A673 (cell line): ENCODE data around the gene ABCF3. TPM values are rescaled to one million over a fixed set of nuclear protein-coding genes. Genes with fewer than 3 reads are reported as not detected.

Source experiments
- BruUV-seq: library from RNA; stranded (reverse); fragments of 400-500 nt; replicated peaks from 2 replicates; lab custom pipeline; 2021; lab: Mats Ljungman, UMichigan
- CTCF ChIA-PET: fragments of 300-600 bp; sonication (Branson Sonifier 250); formaldehyde crosslinking; loops from one replicate; lab custom pipeline; 2022; ENCODE audit warnings: antibody characterized with exemption; lab: Charles Lee
- POLR2A ChIA-PET: fragments of 300-600 bp; sonication (Branson Sonifier 250); formaldehyde crosslinking; loops from one replicate; lab custom pipeline; 2022; ENCODE audit warnings: antibody characterized with exemption; ENCODE audit not compliant: low non-redundant PET; lab: Charles Lee
- DNase-seq: peaks from one replicate; pipeline ENCODE4 v3.0.0-alpha.2; 2015; ENCODE audit warnings: low spot score
- H3K27ac ChIP-seq: fragments of 200-600 bp; sonication (generic); 2 replicates; pipeline ENCODE4 v1.5.1; 2016; ENCODE audit warnings: mixed run types, low read depth, mild to moderate bottlenecking, mixed read lengths, antibody characterized with exemption, low read length; ENCODE audit not compliant: poor library complexity, severe bottlenecking
- H3K27me3 ChIP-seq: fragments of 200-600 bp; sonication (generic); replicated peaks from 2 replicates; pipeline ENCODE4 v1.6.1; 2017; ENCODE audit warnings: mixed run types, low read depth, mild to moderate bottlenecking, mixed read lengths, antibody characterized with exemption, low read length; ENCODE audit not compliant: insufficient read depth, poor library complexity
- H3K36me3 ChIP-seq: fragments of 200-600 bp; sonication (generic); 2 replicates; pipeline ENCODE4 v1.6.1; 2016; ENCODE audit warnings: mixed run types, mild to moderate bottlenecking, mixed read lengths, antibody characterized with exemption, low read length; ENCODE audit not compliant: insufficient read depth, poor library complexity, severe bottlenecking
- H3K4me1 ChIP-seq: fragments of 200-600 bp; sonication (generic); 2 replicates; pipeline ENCODE4 v1.6.1; 2017; ENCODE audit warnings: mixed run types, mild to moderate bottlenecking, mixed read lengths, antibody characterized with exemption, low read length; ENCODE audit not compliant: insufficient read depth, poor library complexity, severe bottlenecking
- H3K4me3 ChIP-seq: fragments of 200-600 bp; sonication (generic); 2 replicates; pipeline ENCODE4 v1.5.1; 2016; ENCODE audit warnings: low read depth, mixed run types, mild to moderate bottlenecking, mixed read lengths, low read length; ENCODE audit not compliant: poor library complexity, severe bottlenecking
- H3K9me3 ChIP-seq: fragments of 200-600 bp; sonication (generic); 2 replicates; pipeline ENCODE4 v1.6.1; 2016; ENCODE audit warnings: mixed run types, low read depth, mild to moderate bottlenecking, mixed read lengths, antibody characterized with exemption, low read length; ENCODE audit not compliant: poor library complexity, severe bottlenecking
- CTCF ChIP-seq: fragments of 300-800, 200-600 bp; sonication (generic); conservative IDR thresholded peaks from 2 replicates; pipeline ENCODE4 v1.5.1; 2017; ENCODE audit warnings: low read depth, mild to moderate bottlenecking, antibody characterized with exemption, low read length, moderate library complexity, mixed read lengths
- EZH2 ChIP-seq: fragments of 200-600 bp; sonication (generic); IDR thresholded peaks from 2 replicates; pipeline ENCODE4 v1.6.1; 2017; ENCODE audit warnings: borderline replicate concordance, low read depth, mild to moderate bottlenecking, mixed read lengths, antibody characterized with exemption, low read length; ENCODE audit not compliant: poor library complexity, severe bottlenecking
- intact Hi-C: fragments of 100-400 bp; cut with micrococcal nuclease; formaldehyde crosslinking; loops from one replicate; pipeline ENCODE4 v1.10.0; 2022; ENCODE audit not compliant: unreplicated experiment
- microRNA-seq: library from miRNA; unstranded; fragments of <30 nt; microRNA quantifications from one replicate; pipeline ENCODE4 v1.2.0, GENCODE V29; 2021
- total RNA-seq: library from RNA; stranded (reverse); gene quantifications from 2 replicates; pipeline ENCODE4 v1.2.3, GENCODE V29; 2021

ABCF3 gene
- total RNA-seq, 1 experiment from 2014 or later: 65.1 TPM

DNA sequence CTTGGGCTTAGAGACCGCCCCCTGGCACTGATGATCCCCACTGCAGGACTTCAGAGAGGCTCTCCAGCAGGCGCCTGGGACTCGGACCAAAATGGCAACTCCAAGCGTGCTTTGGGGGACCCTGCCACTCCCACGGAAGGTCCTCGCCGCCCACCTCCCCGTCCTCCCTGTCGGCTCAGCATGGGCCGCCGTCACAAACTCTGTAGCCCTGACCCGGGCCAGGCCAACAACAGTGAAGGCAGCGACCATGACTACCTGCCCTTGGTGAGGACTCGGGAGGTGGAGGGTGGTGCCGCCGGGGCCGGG lies 55.1 kb downstream of the ABCF3 start:
- intact Hi-C loops: no loop called here
- peaks cover 32% of the 10 kb centered on the region for H3K36me3 ChIP-seq
- no peaks in the 10 kb centered on the region for H3K9me3 ChIP-seq
- H3K27ac ChIP-seq: no peak overlapping the region
- H3K4me3 ChIP-seq: no peak overlapping the region
- DNase-seq: no peak
- no peaks in the 10 kb centered on the region for H3K4me1 ChIP-seq
- ChIA-PET POLR2A (no interaction called here), CTCF (interaction anchor here (0.8 kb wide), 1 partner anchor 13 kb away, joined by 5 read pairs; no protein-coding TSS in a partner anchor)
- BruUV-seq: no TSS peak
- no peaks in the 10 kb centered on the region for H3K27me3 ChIP-seq
- no peak for TF ChIP-seq EZH2
- no peak for TF ChIP-seq CTCF

GRCh38 chr3:184241447-184242296 lies 55.7 kb downstream of the ABCF3 start:
- Histone ChIP-seq H3K27ac (no peak overlapping the region), H3K4me3 (no peak overlapping the region), H3K4me1 (no peaks in the 10 kb centered on the region), H3K27me3 (no peaks in the 10 kb centered on the region), H3K9me3 (no peaks in the 10 kb centered on the region), H3K36me3 (peaks cover 32% of the 10 kb centered on the region)
- TF ChIP-seq CTCF (peak; percentile 34; the same call in 1 of the 2 replicates), EZH2 (no peak)
- CTCF ChIA-PET: no interaction called here
- BruUV-seq: no TSS peak
- no peak for DNase-seq
- intact Hi-C loops: no loop called here
- POLR2A ChIA-PET: interaction anchor here (1.2 kb wide), 1 partner anchor 391 kb away, joined by 6 read pairs; no protein-coding TSS in a partner anchor

GRCh38 chr3:184242297-184242685 lies 56.3 kb downstream of the ABCF3 start:
- ChIA-PET CTCF (no interaction called here), POLR2A (interaction anchor here (1.2 kb wide), 1 partner anchor 391 kb away, joined by 6 read pairs; no protein-coding TSS in a partner anchor)
- no peaks in the 10 kb centered on the region for H3K4me1 ChIP-seq
- no peak overlapping the region for H3K4me3 ChIP-seq
- BruUV-seq: no TSS peak
- H3K27ac ChIP-seq: no peak overlapping the region
- TF ChIP-seq EZH2 (no peak), CTCF (no peak)
- no peaks in the 10 kb centered on the region for H3K9me3 ChIP-seq
- H3K27me3 ChIP-seq: no peaks in the 10 kb centered on the region
- DNase-seq: no peak
- intact Hi-C loops: no loop called here
- peaks cover 32% of the 10 kb centered on the region for H3K36me3 ChIP-seq

Small RNA genes lying within 50 kb of the gene (microRNA-seq; reads per million reads assigned to microRNA genes)
- not detected for gene MIR1224

Other genes with a start within 250 kb of the ABCF3 start
- 30.3 and 32.0 TPM in 2 replicates for gene ABCC5, start 168.3 kb upstream of the ABCF3 start, total RNA-seq
- gene HTR3D, start 154.5 kb upstream of the ABCF3 start, total RNA-seq: not detected in 2 replicates
- not detected in 2 replicates for gene HTR3C, start 133.2 kb upstream of the ABCF3 start, total RNA-seq
- not detected in 2 replicates for gene HTR3E, start 89.1 kb upstream of the ABCF3 start, total RNA-seq
- 57.8 and 64.2 TPM in 2 replicates for gene EIF2B5, start 50.8 kb upstream of the ABCF3 start, total RNA-seq
- 82.6 and 83.3 TPM in 2 replicates for gene DVL3, start 30.8 kb upstream of the ABCF3 start, total RNA-seq
- 382 and 419 TPM in 2 replicates for gene AP2M1, start 11.3 kb upstream of the ABCF3 start, total RNA-seq
- gene VWA5B2, start 43.4 kb downstream of the ABCF3 start, total RNA-seq: 0.13 TPM in 1 of 2 replicates, not detected in the other
- 68.5 and 68.8 TPM in 2 replicates for gene ALG3, start 62.8 kb downstream of the ABCF3 start, total RNA-seq
- 7.0 and 7.8 TPM in 2 replicates for gene EEF1AKMT4, start 63.5 kb downstream of the ABCF3 start, total RNA-seq
- 1.3 and 2.2 TPM in 2 replicates for gene CAMK2N2, start 75.4 kb downstream of the ABCF3 start, total RNA-seq
- gene ECE2, start 89.8 kb downstream of the ABCF3 start, total RNA-seq: not detected in 2 replicates
- 622 and 645 TPM in 2 replicates for gene PSMD2, start 113.0 kb downstream of the ABCF3 start, total RNA-seq
- gene EIF4G1, start 128.4 kb downstream of the ABCF3 start, total RNA-seq: 475 and 559 TPM in 2 replicates
- gene FAM131A, start 151.4 kb downstream of the ABCF3 start, total RNA-seq: 15.1 and 23.2 TPM in 2 replicates
- 11.2 and 14.8 TPM in 2 replicates for gene CLCN2, start 175.4 kb downstream of the ABCF3 start, total RNA-seq
- gene POLR2H, start 175.5 kb downstream of the ABCF3 start, total RNA-seq: 92.1 and 92.6 TPM in 2 replicates
- gene THPO, start 192.0 kb downstream of the ABCF3 start, total RNA-seq: not detected in 2 replicates
- 0.06 and 0.57 TPM in 2 replicates for gene CHRD, start 193.9 kb downstream of the ABCF3 start, total RNA-seq